Esophagus squamous epithelium (tissue), 4 donors: ENCODE measurements around the gene NUP153.

Source experiments
- CTCF ChIP-seq, 6 experiments: fragments of 450-650 bp in 4 of 6; fragments of 200-600 bp in 2 of 6; sonication (generic) in 2 of 6; IDR thresholded peaks; one replicate each; pipeline ENCODE4 v1.5.1; 2016 to 2019; ENCODE audit warnings: antibody characterized with exemption in 6 of 6, mild to moderate bottlenecking in 4 of 6, moderate library complexity in 4 of 6
- POLR2A ChIP-seq, 4 donors: fragments of 450-650 bp; IDR thresholded peaks; one replicate each; pipeline ENCODE4 v1.6.1; 2017; ENCODE audit warnings: antibody characterized with exemption in 4 of 4, mild to moderate bottlenecking in 4 of 4, moderate library complexity in 3 of 4

- TF ChIP-seq CTCF (IDR thresholded peaks at IDR 0.05) = no peak
- TF ChIP-seq POLR2A (IDR thresholded peaks at IDR 0.05) = no peak
These were observed 73.1 kb downstream of the NUP153 start for GRCh38 chr6:17633465-17634188.
